GM19023 (cell line): ENCODE measurements around the gene TLR6.
"Not testable (repeated sequence)": the region's sequence is repeated elsewhere in the genome, so short reads cannot be mapped to it uniquely, and the experiment has no call there.

ENCODE experiments used
- ATAC-seq: cut with Tn5 transposase; IDR thresholded peaks from one replicate; pipeline ENCODE4 v1.9.1; 2021; ENCODE audit warnings: mild to moderate bottlenecking, moderate library complexity; ENCODE audit not compliant: unreplicated experiment

The TLR6 gene

GRCh38 chr4:38823766-38824165, 32.9 kb downstream of the TLR6 start:
- no peak for ATAC-seq

- ATAC-seq = no peak
Measured at GRCh38 chr4:38822748-38823303, 33.8 kb downstream of the TLR6 start.

- no peak for ATAC-seq
Measured at GRCh38 chr4:38821739-38822138, 34.9 kb downstream of the TLR6 start.

- peak; percentile 53 for ATAC-seq
Measured at GRCh38 chr4:38820329-38821061, 36.1 kb downstream of the TLR6 start.

GRCh38 chr4:38819569-38819968, 37.0 kb downstream of the TLR6 start:
- ATAC-seq = no peak

GRCh38 chr4:38818441-38818976, 38.1 kb downstream of the TLR6 start:
- ATAC-seq = peak; percentile 69

- no peak for ATAC-seq
Measured at GRCh38 chr4:38815885-38816782, 40.5 kb downstream of the TLR6 start.

GRCh38 chr4:38814386-38814785, 42.2 kb downstream of the TLR6 start:
- no peak for ATAC-seq

- no peak for ATAC-seq
Measured at GRCh38 chr4:38811297-38811696, 45.3 kb downstream of the TLR6 start.

GRCh38 chr4:38807462-38807861, 49.2 kb downstream of the TLR6 start:
- not testable (repeated sequence) for ATAC-seq

GRCh38 chr4:38806251-38806650, 50.4 kb downstream of the TLR6 start:
- ATAC-seq = not testable (repeated sequence)

GRCh38 chr4:38805530-38806145, 51.0 kb downstream of the TLR6 start:
- ATAC-seq = peak; percentile 83

GRCh38 chr4:38804654-38805295, 51.8 kb downstream of the TLR6 start, which contains the start of gene TLR1:
TLR1 (minus strand) TSS chr4:38804791; CDS start chr4:38798831, 5,960 bp downstream.
- ATAC-seq = no peak

GRCh38 chr4:38803833-38804653, 52.6 kb downstream of the TLR6 start:
- ATAC-seq = peak; percentile 67

- no peak for ATAC-seq
Measured at GRCh38 chr4:38802561-38803355, 53.9 kb downstream of the TLR6 start.

GRCh38 chr4:38800961-38801450, 55.6 kb downstream of the TLR6 start:
- no peak for ATAC-seq

GRCh38 chr4:38800366-38800765, 56.3 kb downstream of the TLR6 start:
- no peak for ATAC-seq

GRCh38 chr4:38795087-38795486, 61.5 kb downstream of the TLR6 start:
- no peak for ATAC-seq

GRCh38 chr4:38794051-38794450, 62.6 kb downstream of the TLR6 start:
- no peak for ATAC-seq
